HG02885 (cell line): Measurements from ENCODE around the gene GAN.

Source experiments
- ATAC-seq: cut with Tn5 transposase; IDR thresholded peaks from one replicate; pipeline ENCODE4 v1.9.1; 2021; ENCODE audit warnings: mild to moderate bottlenecking; ENCODE audit not compliant: unreplicated experiment, poor library complexity

The GAN gene

GRCh38 chr16:81293909-81294802 lies 20.6 kb upstream of the GAN start:
- no peak for ATAC-seq

- ATAC-seq, result no peak
These were observed 18.1 kb upstream of the GAN start for GRCh38 chr16:81296631-81297030.

GRCh38 chr16:81307770-81308169 lies 7.0 kb upstream of the GAN start:
- no peak for ATAC-seq

- no peak for ATAC-seq
These were observed 4.6 kb upstream of the GAN start for GRCh38 chr16:81310045-81310644.

- ATAC-seq, result no peak
These were observed 3.0 kb upstream of the GAN start for GRCh38 chr16:81311762-81312161.

GRCh38 chr16:81313701-81314602 lies 810 bp upstream of the GAN start:
- peak; percentile 2 for ATAC-seq

GRCh38 chr16:81315271-81316175 lies 761 bp downstream of the GAN start:
- peak; percentile 33 for ATAC-seq

- no peak for ATAC-seq
These were observed 1.4 kb downstream of the GAN start for GRCh38 chr16:81316176-81316496.

- no peak for ATAC-seq
These were observed 3.9 kb downstream of the GAN start for GRCh38 chr16:81318711-81319110.

- no peak for ATAC-seq
These were observed 4.6 kb downstream of the GAN start for GRCh38 chr16:81319221-81319912.

GRCh38 chr16:81321039-81321438 lies 6.3 kb downstream of the GAN start:
- ATAC-seq, result no peak

- no peak for ATAC-seq
These were observed 6.8 kb downstream of the GAN start for GRCh38 chr16:81321536-81321935.

- ATAC-seq, result no peak
These were observed 10.0 kb downstream of the GAN start for GRCh38 chr16:81324808-81325207.

- no peak for ATAC-seq
These were observed 12.2 kb downstream of the GAN start for GRCh38 chr16:81327011-81327410.

GRCh38 chr16:81327447-81328196 lies 12.9 kb downstream of the GAN start:
- ATAC-seq, result no peak

GRCh38 chr16:81329947-81330346 lies 15.2 kb downstream of the GAN start:
- no peak for ATAC-seq

GRCh38 chr16:81333356-81333755 lies 18.6 kb downstream of the GAN start:
- ATAC-seq, result no peak

- no peak for ATAC-seq
These were observed 20.9 kb downstream of the GAN start for GRCh38 chr16:81335669-81336068.

GRCh38 chr16:81337097-81337496 lies 22.3 kb downstream of the GAN start:
- no peak for ATAC-seq
